Neural progenitor cell (in vitro differentiated cells): Measurements from ENCODE around the gene AHI1.

Source experiments
- EZH2 ChIP-seq: fragments of 200-600 bp; sonication (generic); IDR thresholded peaks from 2 replicates; pipeline ENCODE4 v1.6.1; 2017; ENCODE audit warnings: antibody characterized with exemption, mild to moderate bottlenecking, moderate library complexity
- EZH2phosphoT487 ChIP-seq: fragments of 200-600 bp; sonication (generic); IDR thresholded peaks from 2 replicates; pipeline ENCODE4 v1.6.1; 2017; ENCODE audit warnings: antibody characterized with exemption
- TF ChIP-seq, protein P1 (sequence below): fragments of 200-600 bp; sonication (generic); IDR thresholded peaks from 2 replicates; pipeline ENCODE4 v1.5.1; 2017; ENCODE audit warnings: antibody characterized with exemption, mild to moderate bottlenecking

DNA sequence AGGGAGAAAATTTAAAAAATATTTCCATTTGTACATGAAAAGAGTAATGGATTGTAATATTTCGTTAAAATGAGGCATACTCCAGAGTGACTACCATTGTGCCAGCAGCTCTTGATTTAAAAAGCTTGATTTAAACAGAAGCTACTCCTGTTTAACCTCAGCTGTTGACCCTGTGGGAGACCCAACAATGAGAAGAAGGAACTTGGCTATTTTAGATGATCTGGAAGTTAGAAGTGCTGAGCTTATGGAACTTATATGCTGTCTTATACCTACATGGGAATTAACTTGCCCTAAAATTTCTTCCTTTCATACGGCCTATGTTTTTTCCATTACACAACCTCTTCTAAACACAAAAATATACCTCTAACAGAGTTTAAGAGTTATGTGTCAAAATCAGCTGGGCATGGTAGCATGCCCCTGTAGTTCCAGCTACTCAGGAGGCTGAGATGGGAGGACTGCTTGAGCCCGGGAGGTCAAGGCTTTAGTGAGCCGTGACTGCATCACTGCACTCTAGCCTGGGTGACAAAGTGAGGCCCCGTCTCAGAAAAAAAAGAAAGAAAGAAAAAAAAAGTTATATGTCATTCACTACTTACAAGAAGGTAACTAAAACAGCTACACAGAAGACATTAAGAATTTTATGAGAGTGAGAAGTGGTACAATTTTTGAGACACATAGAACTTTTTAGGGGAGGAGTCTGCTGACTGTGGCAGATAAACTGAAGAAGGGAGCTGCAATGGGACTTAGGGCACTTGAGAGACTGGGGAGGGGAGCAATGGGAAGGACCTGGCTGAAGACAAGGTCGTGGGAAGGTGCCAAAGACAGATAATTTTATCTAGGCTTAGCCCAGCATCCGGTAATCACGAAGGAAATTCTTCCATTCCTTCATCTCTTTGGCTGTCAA, 176.6 kb downstream of the AHI1 start:
- TF ChIP-seq, protein P1, sequence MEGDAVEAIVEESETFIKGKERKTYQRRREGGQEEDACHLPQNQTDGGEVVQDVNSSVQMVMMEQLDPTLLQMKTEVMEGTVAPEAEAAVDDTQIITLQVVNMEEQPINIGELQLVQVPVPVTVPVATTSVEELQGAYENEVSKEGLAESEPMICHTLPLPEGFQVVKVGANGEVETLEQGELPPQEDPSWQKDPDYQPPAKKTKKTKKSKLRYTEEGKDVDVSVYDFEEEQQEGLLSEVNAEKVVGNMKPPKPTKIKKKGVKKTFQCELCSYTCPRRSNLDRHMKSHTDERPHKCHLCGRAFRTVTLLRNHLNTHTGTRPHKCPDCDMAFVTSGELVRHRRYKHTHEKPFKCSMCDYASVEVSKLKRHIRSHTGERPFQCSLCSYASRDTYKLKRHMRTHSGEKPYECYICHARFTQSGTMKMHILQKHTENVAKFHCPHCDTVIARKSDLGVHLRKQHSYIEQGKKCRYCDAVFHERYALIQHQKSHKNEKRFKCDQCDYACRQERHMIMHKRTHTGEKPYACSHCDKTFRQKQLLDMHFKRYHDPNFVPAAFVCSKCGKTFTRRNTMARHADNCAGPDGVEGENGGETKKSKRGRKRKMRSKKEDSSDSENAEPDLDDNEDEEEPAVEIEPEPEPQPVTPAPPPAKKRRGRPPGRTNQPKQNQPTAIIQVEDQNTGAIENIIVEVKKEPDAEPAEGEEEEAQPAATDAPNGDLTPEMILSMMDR, result no peak
- no peak for TF ChIP-seq EZH2
- no peak for TF ChIP-seq EZH2phosphoT487
